GM18858 (cell line): ENCODE results near the gene ZNF330.
"Not testable (repeated sequence)": the region's sequence is repeated elsewhere in the genome, so short reads cannot be mapped to it uniquely, and the experiment has no call there.

Experiments
- ATAC-seq: cut with Tn5 transposase; IDR thresholded peaks from one replicate; pipeline ENCODE4 v1.9.1; 2021; ENCODE audit not compliant: unreplicated experiment

Gene ZNF330

GRCh38 chr4:141220691-141221659, at the start of gene ZNF330:
TSS of gene ZNF330 (plus strand) at chr4:141220895. CDS start at chr4:141222372, 1,477 bp downstream.
- peak; percentile 77 for ATAC-seq

- peak; percentile 48 for ATAC-seq
Observed at GRCh38 chr4:141174457-141174856, 46.2 kb upstream of the ZNF330 start.

- no peak for ATAC-seq
Observed at GRCh38 chr4:141177171-141177570, 43.5 kb upstream of the ZNF330 start.

GRCh38 chr4:141179474-141180373, 41.0 kb upstream of the ZNF330 start:
- no peak for ATAC-seq

- ATAC-seq: peak; percentile 62
Observed at GRCh38 chr4:141180991-141181761, 39.5 kb upstream of the ZNF330 start.

- not testable (repeated sequence) for ATAC-seq
Observed at GRCh38 chr4:141183491-141183890, 37.2 kb upstream of the ZNF330 start.

GRCh38 chr4:141192564-141192963, 28.1 kb upstream of the ZNF330 start:
- no peak for ATAC-seq

GRCh38 chr4:141193516-141194034, 27.1 kb upstream of the ZNF330 start:
- no peak for ATAC-seq

- ATAC-seq: no peak
Observed at GRCh38 chr4:141195095-141195707, 25.5 kb upstream of the ZNF330 start.

GRCh38 chr4:141196227-141196933, 24.3 kb upstream of the ZNF330 start:
- no peak for ATAC-seq

GRCh38 chr4:141207961-141208360, 12.7 kb upstream of the ZNF330 start:
- ATAC-seq: no peak

- no peak for ATAC-seq
Observed at GRCh38 chr4:141210168-141210567, 10.5 kb upstream of the ZNF330 start.

- ATAC-seq: no peak
Observed at GRCh38 chr4:141213550-141213991, 7.1 kb upstream of the ZNF330 start.

- ATAC-seq: no peak
Observed at GRCh38 chr4:141215030-141215429, 5.7 kb upstream of the ZNF330 start.

GRCh38 chr4:141216002-141216761, 4.5 kb upstream of the ZNF330 start:
- no peak for ATAC-seq

- ATAC-seq: peak; percentile 8
Observed at GRCh38 chr4:141220271-141220670, 424 bp upstream of the ZNF330 start.

GRCh38 chr4:141223418-141223817, 2.7 kb downstream of the ZNF330 start:
- ATAC-seq: no peak

GRCh38 chr4:141227280-141227679, 6.6 kb downstream of the ZNF330 start:
- ATAC-seq: not testable (repeated sequence)
